Measurements from ENCODE around the gene IMMT. TPM values are rescaled to one million over a fixed set of nuclear protein-coding genes. Genes with fewer than 3 reads are reported as not detected.

Gene IMMT
- total and polyA plus RNA-seq, 2 donors (not counting 3 experiments of a cell fraction or from before 2014, with no cell fraction given) = 35.6 to 112 TPM

DNA sequence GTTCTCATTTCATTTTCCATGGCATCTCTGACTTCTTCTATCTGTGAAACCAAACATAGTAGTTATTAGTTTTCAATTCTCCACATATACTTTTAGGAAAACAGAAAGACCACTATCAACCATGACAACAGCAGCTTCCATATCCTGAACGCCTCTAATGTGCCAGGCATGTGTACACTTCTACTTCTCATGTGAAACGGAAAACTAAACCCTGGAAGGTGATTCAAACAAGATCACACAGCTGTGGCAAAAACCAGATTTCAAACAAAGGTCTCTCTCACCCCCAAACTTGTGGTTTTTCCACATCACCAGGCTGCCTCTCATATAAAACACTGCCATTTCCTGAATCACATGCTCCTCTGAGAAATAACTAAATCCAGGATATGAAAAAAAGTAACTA, 47.5 kb downstream of the IMMT start:
- Histone ChIP-seq H3K36me3 (ENCODE audit: control insufficient read depth in 2 of 2, extremely low read depth in 1 of 2, insufficient read depth in 2 of 2, low read length in 2 of 2) (peaks cover 23 to 26% of the 10 kb centered on the region in 2 experiments), H3K9me3 (replicated peaks; ENCODE audit: control insufficient read depth, insufficient read depth, low read length) (no peaks in the 10 kb centered on the region), H2AFZ (ENCODE audit: low read depth, low read length) (no peak overlapping the region), H3K79me2 (ENCODE audit: control insufficient read depth, insufficient read depth, low read length) (no peaks in the 10 kb centered on the region), H3K27ac (ENCODE audit: insufficient read depth, low read depth, low read length) (no peak overlapping the region), H3K4me3 (replicated peaks in 1 of 3; ENCODE audit: insufficient read depth in 1 of 3, low read depth in 1 of 3, low read length in 3 of 3) (no peak overlapping the region), H3K9me1 (replicated peaks; ENCODE audit: control insufficient read depth, extremely low read depth, insufficient read depth, low read length) (no peaks in the 10 kb centered on the region), H3K4me2 (ENCODE audit: insufficient read depth, low read length) (no peak overlapping the region), H4K20me1 (replicated peaks; ENCODE audit: control insufficient read depth, extremely low read depth, insufficient read depth, low read length) (no peaks in the 10 kb centered on the region), H3K9ac (replicated peaks; ENCODE audit: extremely low read depth, insufficient read depth, low read length) (no peak overlapping the region), H3K27me3 (ENCODE audit: control insufficient read depth in 2 of 2, insufficient read depth in 2 of 2, low read length in 2 of 2) (no peaks in the 10 kb centered on the region), H3K4me1 (ENCODE audit: control insufficient read depth, extremely low read depth, insufficient read depth, low read length) (no peaks in the 10 kb centered on the region)
- no peak for FAIRE-seq
- intact Hi-C loops (cut with micrococcal nuclease) (no loop called here), dilution Hi-C loops (cut with MboI; ENCODE audit: extremely low pct_ligation_motif_present, low sequenced_read_pairs) (no loop called here)
- BruUV-seq (replicated peaks) = no TSS peak
- TF ChIP-seq, protein P1, sequence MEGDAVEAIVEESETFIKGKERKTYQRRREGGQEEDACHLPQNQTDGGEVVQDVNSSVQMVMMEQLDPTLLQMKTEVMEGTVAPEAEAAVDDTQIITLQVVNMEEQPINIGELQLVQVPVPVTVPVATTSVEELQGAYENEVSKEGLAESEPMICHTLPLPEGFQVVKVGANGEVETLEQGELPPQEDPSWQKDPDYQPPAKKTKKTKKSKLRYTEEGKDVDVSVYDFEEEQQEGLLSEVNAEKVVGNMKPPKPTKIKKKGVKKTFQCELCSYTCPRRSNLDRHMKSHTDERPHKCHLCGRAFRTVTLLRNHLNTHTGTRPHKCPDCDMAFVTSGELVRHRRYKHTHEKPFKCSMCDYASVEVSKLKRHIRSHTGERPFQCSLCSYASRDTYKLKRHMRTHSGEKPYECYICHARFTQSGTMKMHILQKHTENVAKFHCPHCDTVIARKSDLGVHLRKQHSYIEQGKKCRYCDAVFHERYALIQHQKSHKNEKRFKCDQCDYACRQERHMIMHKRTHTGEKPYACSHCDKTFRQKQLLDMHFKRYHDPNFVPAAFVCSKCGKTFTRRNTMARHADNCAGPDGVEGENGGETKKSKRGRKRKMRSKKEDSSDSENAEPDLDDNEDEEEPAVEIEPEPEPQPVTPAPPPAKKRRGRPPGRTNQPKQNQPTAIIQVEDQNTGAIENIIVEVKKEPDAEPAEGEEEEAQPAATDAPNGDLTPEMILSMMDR (IDR thresholded peaks at IDR 0.05; ENCODE audit: extremely low read depth in 1 of 2, insufficient read depth in 1 of 2, low read depth in 1 of 2, low read length in 2 of 2) = no peak
- TF ChIP-seq GATA2 (IDR thresholded peaks at IDR 0.05; ENCODE audit: insufficient read depth, insufficient read length, low read depth, low read length) (no peak), MYC (IDR thresholded peaks at IDR 0.05; ENCODE audit: low read depth, low read length) (no peak), POLR2A (IDR thresholded peaks at IDR 0.05; ENCODE audit: low read depth, low read length) (no peak), POLR2AphosphoS5 (IDR thresholded peaks at IDR 0.05; ENCODE audit: insufficient read depth, low read depth, low read length) (no peak), JUN (IDR thresholded peaks at IDR 0.05; ENCODE audit: borderline replicate concordance, insufficient read depth, insufficient read length, low read depth) (no peak), FOS (IDR thresholded peaks at IDR 0.05; ENCODE audit: borderline replicate concordance, insufficient read depth, low read length) (no peak), EZH2 (IDR thresholded peaks at IDR 0.05; ENCODE audit: borderline replicate concordance, low read depth, low read length, severe bottlenecking) (no peak)
- TF ChIP-seq, protein P2, sequence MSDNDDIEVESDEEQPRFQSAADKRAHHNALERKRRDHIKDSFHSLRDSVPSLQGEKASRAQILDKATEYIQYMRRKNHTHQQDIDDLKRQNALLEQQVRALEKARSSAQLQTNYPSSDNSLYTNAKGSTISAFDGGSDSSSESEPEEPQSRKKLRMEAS (IDR thresholded peaks at IDR 0.05; ENCODE audit: insufficient read depth, insufficient read length) = no peak
- CTCF ChIA-PET = no interaction called here
- POLR2A ChIA-PET = no interaction called here
- DNase-seq (ENCODE audit: low read depth, low spot score) = no peak

Data from endothelial cell of umbilical vein (primary cell).